OCI-LY7 (cell line): ENCODE data around the gene SPINK13. TPM values are rescaled to one million over a fixed set of nuclear protein-coding genes. Genes with fewer than 3 reads are reported as not detected.

Experiments used
- BruUV-seq: library from RNA; stranded (reverse); fragments of 400-500 nt; replicated peaks from 2 replicates; lab custom pipeline; 2021; lab: Mats Ljungman, UMichigan
- CTCF ChIA-PET: fragments of 300-600 bp; sonication (Branson Sonifier 250); formaldehyde crosslinking; loops from one replicate; lab custom pipeline; 2022; ENCODE audit warnings: antibody characterized with exemption; ENCODE audit not compliant: unreplicated experiment; lab: Charles Lee
- POLR2A ChIA-PET: fragments of 300-600 bp; sonication (Branson Sonifier 250); formaldehyde crosslinking; loops from one replicate; lab custom pipeline; 2022; ENCODE audit warnings: antibody characterized with exemption; lab: Charles Lee
- DNase-seq: peaks from one replicate; pipeline ENCODE4 v3.0.0-alpha.2; 2015; ENCODE audit warnings: low spot score
- H2AFZ ChIP-seq: fragments of 200-600 bp; sonication (generic), shearing (Covaris generic); 2 replicates; pipeline ENCODE4 v1.6.1; 2014; ENCODE audit warnings: mild to moderate bottlenecking, antibody characterized with exemption, low read length, moderate library complexity
- H3K27ac ChIP-seq: fragments of 200-600 bp; sonication (generic); 2 replicates; pipeline ENCODE4 v1.5.1; 2014; ENCODE audit warnings: mixed run types, low read depth, mild to moderate bottlenecking, moderate library complexity, low read length, inconsistent platforms; ENCODE audit not compliant: poor library complexity, severe bottlenecking
- H3K36me3 ChIP-seq: fragments of 200-600 bp; sonication (generic); 2 replicates; pipeline ENCODE4 v1.6.1; 2014; ENCODE audit warnings: mild to moderate bottlenecking, antibody characterized with exemption, low read length, moderate library complexity, mixed read lengths; ENCODE audit not compliant: insufficient read depth
- H3K4me1 ChIP-seq: fragments of 200-600 bp; sonication (generic); 2 replicates; pipeline ENCODE4 v1.5.1; 2014; ENCODE audit warnings: mild to moderate bottlenecking, low read length; ENCODE audit not compliant: insufficient read depth, poor library complexity, severe bottlenecking
- H3K4me2 ChIP-seq: fragments of 200-600 bp; sonication (generic); 2 replicates; pipeline ENCODE4 v1.6.1; 2014; ENCODE audit warnings: mild to moderate bottlenecking, low read length
- H3K4me3 ChIP-seq: fragments of 200-600 bp; sonication (generic); 2 replicates; pipeline ENCODE4 v1.5.1; 2014; ENCODE audit warnings: mild to moderate bottlenecking, low read depth, low read length; ENCODE audit not compliant: poor library complexity, severe bottlenecking
- H3K79me2 ChIP-seq: fragments of 200-600 bp; sonication (generic); 2 replicates; pipeline ENCODE4 v1.6.1; 2016; ENCODE audit warnings: low read depth, mild to moderate bottlenecking, low read length, moderate library complexity, mixed read lengths; ENCODE audit not compliant: insufficient read depth
- H3K9me2 ChIP-seq: fragments of 200-600 bp; sonication (generic); 2 replicates; pipeline ENCODE4 v1.6.1; 2016; ENCODE audit warnings: mild to moderate bottlenecking, low read length, mixed read lengths; ENCODE audit not compliant: insufficient read depth
- H3K9me3 ChIP-seq: fragments of 200-600 bp; sonication (generic); 2 replicates; pipeline ENCODE4 v1.6.1; 2014; ENCODE audit warnings: mild to moderate bottlenecking, mixed run types, low read length, mixed read lengths
- H4K20me1 ChIP-seq: fragments of 200-600 bp; sonication (generic); 2 replicates; pipeline ENCODE4 v1.6.1; 2014; ENCODE audit warnings: mild to moderate bottlenecking, antibody characterized with exemption, low read length, moderate library complexity, mixed read lengths; ENCODE audit not compliant: insufficient read depth
- CTCF ChIP-seq: fragments of 200-600 bp; sonication (generic); conservative IDR thresholded peaks from 2 replicates; pipeline ENCODE4 v1.5.1; 2014; ENCODE audit warnings: mild to moderate bottlenecking, antibody characterized with exemption, low read length, moderate library complexity, mixed read lengths
- EZH2phosphoT487 ChIP-seq: fragments of 200-600 bp; sonication (generic); IDR thresholded peaks from 2 replicates; pipeline ENCODE4 v1.6.1; 2018; ENCODE audit warnings: low read depth, borderline replicate concordance, mild to moderate bottlenecking, mixed run types, antibody characterized with exemption, low read length, moderate library complexity, mixed read lengths
- intact Hi-C: fragments of 100-400 bp; cut with micrococcal nuclease; formaldehyde crosslinking; loops from one replicate; pipeline ENCODE4 v1.10.0; 2022; ENCODE audit not compliant: unreplicated experiment
- total RNA-seq, 2 experiments: library from RNA; depleted of rRNA in 1 of 2; stranded (reverse); fragments of >200 nt in 1 of 2; shearing (Covaris generic) in 1 of 2; gene quantifications; 2 replicates each; pipeline ENCODE4 v1.2.3, GENCODE V29; 2014 to 2022

Gene SPINK13
- total RNA-seq, 2 experiments from 2014 or later = not detected

GRCh38 chr5:148255456-148255855, 13.1 kb upstream of the SPINK13 start:
- Histone ChIP-seq H3K27ac (no peak overlapping the region), H3K9me3 (no peaks in the 10 kb centered on the region; the same call in 1 of the 2 replicates), H3K4me1 (no peaks in the 10 kb centered on the region), H2AFZ (no peak overlapping the region), H3K79me2 (no peaks in the 10 kb centered on the region), H3K9me2 (no peaks in the 10 kb centered on the region), H3K4me3 (no peak overlapping the region), H3K4me2 (no peak overlapping the region), H3K36me3 (no peaks in the 10 kb centered on the region), H4K20me1 (no peaks in the 10 kb centered on the region)
- intact Hi-C loops = no loop called here
- BruUV-seq = no TSS peak
- TF ChIP-seq CTCF = no peak
- no peak for TF ChIP-seq EZH2phosphoT487
- CTCF ChIA-PET = no interaction called here
- no peak for DNase-seq
- POLR2A ChIA-PET = interaction anchor here (0.6 kb wide), 1 partner anchor 408 kb away, joined by 3 read pairs; no protein-coding TSS in a partner anchor

- BruUV-seq = no TSS peak
- POLR2A ChIA-PET = no interaction called here
These were observed 9.3 kb upstream of the SPINK13 start for GRCh38 chr5:148259288-148259687.

More at GRCh38 chr5:148259288-148259687, 9.3 kb upstream of the SPINK13 start:
- Histone ChIP-seq H4K20me1 (no peaks in the 10 kb centered on the region), H2AFZ (no peak overlapping the region), H3K4me1 (no peaks in the 10 kb centered on the region), H3K4me3 (no peak overlapping the region), H3K9me2 (no peaks in the 10 kb centered on the region), H3K36me3 (no peaks in the 10 kb centered on the region), H3K27ac (no peak overlapping the region), H3K9me3 (no peaks in the 10 kb centered on the region), H3K4me2 (no peak overlapping the region), H3K79me2 (no peaks in the 10 kb centered on the region)
- CTCF ChIA-PET = no interaction called here
- intact Hi-C loops = no loop called here
- DNase-seq = no peak
- TF ChIP-seq EZH2phosphoT487 (no peak), CTCF (no peak)
